GM12801 (cell line): Measurements from ENCODE around the gene INPP5E.

Experiments used
- CTCF ChIP-seq: IDR thresholded peaks from one replicate; pipeline ENCODE4 v1.5.1; 2011; ENCODE audit warnings: control low read depth; ENCODE audit not compliant: insufficient read length; ENCODE audit errors: extremely low read depth

INPP5E gene

DNA sequence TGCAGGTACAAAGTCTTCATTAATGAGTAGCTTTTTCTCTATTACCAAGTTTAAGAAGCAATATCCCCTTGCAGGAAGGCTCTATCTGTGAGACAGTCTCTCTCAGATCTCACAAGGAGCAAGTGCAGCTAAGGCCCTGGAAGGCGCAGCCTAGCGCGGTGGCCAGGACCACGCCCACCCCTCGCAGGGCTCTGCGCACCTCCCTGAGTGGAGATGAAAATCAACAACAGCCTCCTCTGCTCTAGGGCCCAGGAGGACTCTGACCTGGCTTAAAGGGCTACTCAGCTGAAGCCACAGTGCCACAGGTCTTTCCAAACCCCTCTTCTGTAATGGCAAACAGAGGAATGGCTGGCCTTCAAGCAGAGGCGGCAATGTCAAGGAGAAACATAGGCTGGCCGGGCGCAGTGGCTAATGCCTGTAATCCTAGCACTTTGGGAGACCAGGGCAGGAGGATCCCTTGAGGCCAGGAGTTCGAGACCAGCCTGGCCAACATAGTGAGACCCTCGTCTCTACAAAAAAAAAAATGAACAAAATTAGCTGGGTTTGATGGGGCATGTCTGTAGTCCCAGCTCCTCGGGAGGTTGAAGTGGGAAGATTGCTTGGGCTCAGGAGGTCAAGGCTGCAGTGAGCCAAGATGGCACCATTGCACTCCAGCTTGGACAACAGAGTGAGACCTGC lies 31.3 kb upstream of the INPP5E start:
- no peak for TF ChIP-seq CTCF

DNA sequence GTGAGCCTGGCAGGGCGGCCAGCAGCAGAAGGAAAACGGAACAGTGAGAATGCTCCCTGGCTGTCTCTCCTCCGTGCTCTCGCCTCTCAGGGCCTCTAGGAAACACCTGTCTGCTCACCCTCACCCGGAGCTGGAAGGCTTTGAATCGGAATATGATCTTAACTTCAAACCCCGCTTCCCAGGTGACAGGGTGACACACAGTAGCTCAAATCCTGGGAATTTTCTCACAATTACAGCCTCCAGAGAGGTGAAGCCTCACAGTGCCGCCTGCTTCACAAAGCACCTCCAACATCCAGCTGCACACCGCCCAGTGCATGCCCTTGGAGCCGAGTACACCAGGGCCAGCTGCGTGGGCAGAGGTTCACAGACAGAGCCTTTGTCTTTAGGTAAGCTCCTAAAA lies 30.7 kb upstream of the INPP5E start:
- no peak for TF ChIP-seq CTCF

GRCh38 chr9:136467766-136468165 lies 28.1 kb upstream of the INPP5E start:
- TF ChIP-seq CTCF, result no peak

DNA sequence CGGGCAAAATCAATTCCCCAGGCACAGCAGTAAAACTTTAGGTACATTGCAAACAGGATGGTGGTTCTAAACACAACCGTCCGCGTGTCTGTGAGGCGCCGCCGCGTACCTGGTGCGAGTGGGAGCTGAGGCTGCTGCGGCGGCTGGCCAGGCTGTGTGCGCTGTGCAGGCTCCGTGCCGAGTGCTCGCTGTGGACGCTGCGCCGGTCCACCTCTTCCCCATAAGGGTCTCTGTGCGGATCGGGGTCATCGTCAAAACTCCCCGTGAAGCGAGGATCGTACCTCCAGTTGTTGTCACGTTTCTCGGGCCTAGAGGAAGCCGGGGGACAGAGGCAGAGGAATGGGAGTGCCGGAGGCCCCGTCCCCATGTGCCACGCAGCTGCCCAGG lies 26.5 kb upstream of the INPP5E start:
- TF ChIP-seq CTCF, result no peak

DNA sequence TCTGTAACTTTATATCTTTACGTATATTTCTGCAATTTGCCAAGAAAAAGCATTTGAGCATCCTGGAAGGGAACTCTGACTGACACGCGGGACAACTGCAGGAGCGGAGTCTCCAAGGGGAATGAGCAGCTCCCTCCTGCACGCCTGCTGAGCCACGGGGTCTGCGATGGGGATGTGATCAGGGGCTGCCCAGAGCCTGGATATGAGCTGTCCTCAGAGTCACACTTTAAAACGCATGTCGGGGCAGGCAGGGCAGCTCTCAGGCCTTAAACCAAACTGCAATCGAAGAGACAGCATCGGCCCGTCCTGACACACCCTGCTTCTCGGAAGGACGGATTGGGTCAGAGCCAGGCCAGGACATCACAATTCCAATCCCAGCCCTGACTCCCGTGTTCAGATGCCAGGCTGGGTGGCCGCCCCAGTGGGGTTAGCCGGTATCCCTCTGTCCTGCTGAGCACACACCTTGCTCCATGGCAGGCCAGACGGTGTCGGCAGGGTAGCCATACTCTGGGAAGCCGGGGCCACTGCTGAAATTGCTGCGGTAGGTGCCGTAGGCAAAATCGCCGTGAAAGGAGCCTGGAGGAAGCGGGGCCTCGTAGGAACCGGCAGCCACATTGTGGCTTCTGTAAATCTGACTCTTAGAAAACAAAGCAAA lies 26.0 kb upstream of the INPP5E start:
- TF ChIP-seq CTCF, result no peak

DNA sequence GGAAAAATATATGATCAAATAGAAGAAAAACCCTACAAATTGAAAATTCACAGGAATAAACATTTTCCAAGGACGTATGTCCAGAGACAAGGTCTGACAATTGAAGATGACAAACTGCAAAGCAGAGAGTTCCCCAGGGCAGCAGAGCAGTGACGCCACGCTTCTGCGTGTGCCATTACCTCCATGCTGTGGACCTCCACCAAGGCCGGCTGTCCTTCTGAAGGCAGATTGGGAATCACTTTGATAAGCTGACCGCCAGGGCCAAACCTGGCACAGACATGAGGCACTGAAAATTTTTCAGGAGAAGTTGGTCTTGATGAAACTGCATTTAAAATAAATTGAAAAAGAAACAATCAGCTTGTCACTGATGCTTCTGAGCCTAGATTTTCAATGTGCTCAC lies 24.6 kb upstream of the INPP5E start:
- no peak for TF ChIP-seq CTCF

GRCh38 chr9:136463578-136463977 lies 23.9 kb upstream of the INPP5E start:
- TF ChIP-seq CTCF, result no peak
